Liver (tissue), 3 donors: ENCODE data around the gene RTEL1.
"Not testable (repeated sequence)": the region's sequence is repeated elsewhere in the genome, so short reads cannot be mapped to it uniquely, and the experiment has no call there.

Experiments used
- ATF3 ChIP-seq: IDR thresholded peaks from 2 replicates; pipeline ENCODE4 v1.6.1; 2016; ENCODE audit warnings: antibody characterized with exemption
- EGR1 ChIP-seq, 2 donors: IDR thresholded peaks; 2 replicates each; pipeline ENCODE4 v1.6.1; 2016 to 2018; ENCODE audit warnings: antibody characterized with exemption in 2 of 2, low read depth in 2 of 2
- FOXA1 ChIP-seq: IDR thresholded peaks from 2 replicates; pipeline ENCODE4 v1.6.1; 2016; ENCODE audit warnings: antibody characterized with exemption
- GABPA ChIP-seq, 2 donors: IDR thresholded peaks in 1 of 2; conservative IDR thresholded peaks in 1 of 2; 2 replicates each; pipeline ENCODE4 v1.6.1; 2016; ENCODE audit warnings: antibody characterized with exemption in 2 of 2, mild to moderate bottlenecking in 1 of 2, moderate library complexity in 1 of 2
- JUND ChIP-seq, 2 donors: IDR thresholded peaks; 2 replicates each; pipeline ENCODE4 v1.6.1; 2016; ENCODE audit warnings: antibody characterized with exemption in 2 of 2
- MAX ChIP-seq: IDR thresholded peaks from 2 replicates; pipeline ENCODE4 v1.6.1; 2016; ENCODE audit warnings: antibody characterized with exemption
- RAD21 ChIP-seq, 2 donors: IDR thresholded peaks; 2 replicates each; pipeline ENCODE4 v1.6.1; 2016; ENCODE audit warnings: antibody characterized with exemption in 2 of 2, mild to moderate bottlenecking in 2 of 2
- REST ChIP-seq: IDR thresholded peaks from 2 replicates; pipeline ENCODE4 v1.6.1; 2016; ENCODE audit warnings: antibody characterized with exemption, mild to moderate bottlenecking
- RXRA ChIP-seq, 2 donors: IDR thresholded peaks; 2 replicates each; pipeline ENCODE4 v1.6.1; 2017 to 2018; ENCODE audit warnings: antibody characterized with exemption in 2 of 2, mild to moderate bottlenecking in 1 of 2
- SP1 ChIP-seq: IDR thresholded peaks from 2 replicates; pipeline ENCODE4 v1.6.1; 2018; ENCODE audit warnings: antibody characterized with exemption, mild to moderate bottlenecking
- TAF1 ChIP-seq: conservative IDR thresholded peaks from 2 replicates; pipeline ENCODE4 v1.6.1; 2016; ENCODE audit warnings: antibody characterized with exemption, mild to moderate bottlenecking
- YY1 ChIP-seq: IDR thresholded peaks from 2 replicates; pipeline ENCODE4 v1.6.1; 2016; ENCODE audit warnings: antibody characterized with exemption, mild to moderate bottlenecking
- TF ChIP-seq, protein P1 (sequence below): fragments of 150-350 bp; IDR thresholded peaks from 2 replicates; pipeline ENCODE4 v1.5.1; 2017; ENCODE audit warnings: improper control_type of control experiment, low read depth, low read length; ENCODE audit not compliant: missing input control
- donor health status: healthy.
- donor health status: healthy.

- TF ChIP-seq, protein P1, sequence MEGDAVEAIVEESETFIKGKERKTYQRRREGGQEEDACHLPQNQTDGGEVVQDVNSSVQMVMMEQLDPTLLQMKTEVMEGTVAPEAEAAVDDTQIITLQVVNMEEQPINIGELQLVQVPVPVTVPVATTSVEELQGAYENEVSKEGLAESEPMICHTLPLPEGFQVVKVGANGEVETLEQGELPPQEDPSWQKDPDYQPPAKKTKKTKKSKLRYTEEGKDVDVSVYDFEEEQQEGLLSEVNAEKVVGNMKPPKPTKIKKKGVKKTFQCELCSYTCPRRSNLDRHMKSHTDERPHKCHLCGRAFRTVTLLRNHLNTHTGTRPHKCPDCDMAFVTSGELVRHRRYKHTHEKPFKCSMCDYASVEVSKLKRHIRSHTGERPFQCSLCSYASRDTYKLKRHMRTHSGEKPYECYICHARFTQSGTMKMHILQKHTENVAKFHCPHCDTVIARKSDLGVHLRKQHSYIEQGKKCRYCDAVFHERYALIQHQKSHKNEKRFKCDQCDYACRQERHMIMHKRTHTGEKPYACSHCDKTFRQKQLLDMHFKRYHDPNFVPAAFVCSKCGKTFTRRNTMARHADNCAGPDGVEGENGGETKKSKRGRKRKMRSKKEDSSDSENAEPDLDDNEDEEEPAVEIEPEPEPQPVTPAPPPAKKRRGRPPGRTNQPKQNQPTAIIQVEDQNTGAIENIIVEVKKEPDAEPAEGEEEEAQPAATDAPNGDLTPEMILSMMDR = not testable (repeated sequence)
- not testable (repeated sequence) for TF ChIP-seq JUND (IDR thresholded peaks at IDR 0.05); EGR1 (IDR thresholded peaks at IDR 0.05; ENCODE audit: low read depth in 2 of 2); FOXA1; REST; SP1; MAX; RXRA (IDR thresholded peaks at IDR 0.05); ATF3; TAF1; RAD21 (IDR thresholded peaks at IDR 0.05); YY1; GABPA (IDR thresholded peaks at IDR 0.05 in 1 of 2, conservative IDR thresholded peaks at IDR 0.05 in 1 of 2)
Observed at GRCh38 chr20:63671695-63672094, 13.6 kb downstream of the RTEL1 start.
